Gastrocnemius medialis (tissue), 4 donors: ENCODE measurements around the gene USP21.

ENCODE experiments used
- POLR2A ChIP-seq, 2 donors: fragments of 450-650 bp; IDR thresholded peaks; one replicate each; pipeline ENCODE4 v1.6.1; 2017; ENCODE audit warnings: antibody characterized with exemption in 2 of 2, mild to moderate bottlenecking in 2 of 2, moderate library complexity in 2 of 2
- TF ChIP-seq, protein P1 (sequence below), 5 experiments: fragments of 450-650 bp in 3 of 5; fragments of 200-600 bp in 2 of 5; sonication (generic) in 2 of 5; IDR thresholded peaks in 4 of 5; conservative IDR thresholded peaks in 1 of 5; 1 replicate in 4 of 5; 2 replicates in 1 of 5; pipeline ENCODE4 v1.5.1; 2016 to 2019; ENCODE audit warnings: antibody characterized with exemption in 5 of 5, mild to moderate bottlenecking in 3 of 5, moderate library complexity in 3 of 5

DNA sequence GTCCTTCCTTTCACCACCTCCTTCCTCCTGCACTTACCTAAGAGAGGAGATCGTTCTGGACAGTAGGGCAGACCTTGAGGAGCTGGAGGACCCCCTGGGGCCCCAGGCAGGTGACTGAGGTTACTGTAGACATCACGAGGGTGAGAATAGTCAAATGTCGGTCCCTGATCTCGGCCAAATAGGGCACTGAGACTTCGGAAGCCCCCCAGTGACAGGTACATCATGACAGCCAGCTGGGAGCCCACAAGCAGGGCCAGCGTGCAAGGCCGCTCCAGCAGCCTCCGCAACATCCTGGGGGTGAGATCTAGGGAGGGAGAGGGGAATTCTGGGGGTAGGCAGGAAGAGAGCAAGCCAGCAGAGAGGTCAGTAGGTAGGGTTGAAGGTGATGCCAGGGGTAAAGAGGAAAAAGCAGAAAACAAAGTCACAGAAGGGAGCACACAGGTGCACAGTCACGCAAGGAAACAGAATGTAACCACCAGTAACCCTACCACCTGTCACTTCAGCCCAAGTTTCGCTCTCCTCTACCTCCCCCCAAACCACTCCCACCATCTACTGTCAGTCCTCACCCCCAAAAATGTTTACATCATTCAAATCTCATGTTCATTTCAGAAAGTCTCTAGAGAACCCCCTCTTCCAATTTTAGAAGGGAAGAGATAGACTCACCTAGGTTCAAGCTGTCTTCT, 16.6 kb downstream of the USP21 start:
- TF ChIP-seq, protein P1, sequence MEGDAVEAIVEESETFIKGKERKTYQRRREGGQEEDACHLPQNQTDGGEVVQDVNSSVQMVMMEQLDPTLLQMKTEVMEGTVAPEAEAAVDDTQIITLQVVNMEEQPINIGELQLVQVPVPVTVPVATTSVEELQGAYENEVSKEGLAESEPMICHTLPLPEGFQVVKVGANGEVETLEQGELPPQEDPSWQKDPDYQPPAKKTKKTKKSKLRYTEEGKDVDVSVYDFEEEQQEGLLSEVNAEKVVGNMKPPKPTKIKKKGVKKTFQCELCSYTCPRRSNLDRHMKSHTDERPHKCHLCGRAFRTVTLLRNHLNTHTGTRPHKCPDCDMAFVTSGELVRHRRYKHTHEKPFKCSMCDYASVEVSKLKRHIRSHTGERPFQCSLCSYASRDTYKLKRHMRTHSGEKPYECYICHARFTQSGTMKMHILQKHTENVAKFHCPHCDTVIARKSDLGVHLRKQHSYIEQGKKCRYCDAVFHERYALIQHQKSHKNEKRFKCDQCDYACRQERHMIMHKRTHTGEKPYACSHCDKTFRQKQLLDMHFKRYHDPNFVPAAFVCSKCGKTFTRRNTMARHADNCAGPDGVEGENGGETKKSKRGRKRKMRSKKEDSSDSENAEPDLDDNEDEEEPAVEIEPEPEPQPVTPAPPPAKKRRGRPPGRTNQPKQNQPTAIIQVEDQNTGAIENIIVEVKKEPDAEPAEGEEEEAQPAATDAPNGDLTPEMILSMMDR (IDR thresholded peaks at IDR 0.05 in 4 of 5, conservative IDR thresholded peaks at IDR 0.05 in 1 of 5), result no peak
- no peak for TF ChIP-seq POLR2A (IDR thresholded peaks at IDR 0.05)
